ENCODE data around the gene ANGPTL1.

ANGPTL1 gene

DNA sequence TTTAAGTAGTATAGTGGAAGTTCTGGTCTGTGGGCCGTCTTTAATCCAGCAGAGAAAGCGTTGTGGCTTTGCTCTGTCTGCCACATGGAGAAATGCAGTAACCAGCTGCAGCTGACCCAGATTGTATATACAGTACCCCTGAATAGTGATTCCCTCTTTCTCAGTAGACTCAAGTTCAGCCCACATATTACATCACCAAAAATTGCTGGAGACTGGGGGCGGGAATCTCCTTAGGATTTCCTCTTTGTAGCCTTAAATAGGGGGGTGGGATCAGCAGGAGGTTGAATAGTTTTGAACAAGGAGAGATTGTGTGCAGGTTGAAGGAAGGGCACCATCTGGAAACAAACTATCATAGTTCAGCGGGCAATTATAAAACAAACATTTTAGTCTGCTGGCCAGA is at the start of gene ANGPTL1:
Gene ANGPTL1 (minus strand): TSS at position 134 of the 400 bp plus-strand sequence. CDS start 5,301 bp downstream, outside the sequence.
- DNase-seq = no peak

- no peak for DNase-seq
Measured at GRCh38 chr1:178919581-178919980, 48.7 kb upstream of the ANGPTL1 start.

DNA sequence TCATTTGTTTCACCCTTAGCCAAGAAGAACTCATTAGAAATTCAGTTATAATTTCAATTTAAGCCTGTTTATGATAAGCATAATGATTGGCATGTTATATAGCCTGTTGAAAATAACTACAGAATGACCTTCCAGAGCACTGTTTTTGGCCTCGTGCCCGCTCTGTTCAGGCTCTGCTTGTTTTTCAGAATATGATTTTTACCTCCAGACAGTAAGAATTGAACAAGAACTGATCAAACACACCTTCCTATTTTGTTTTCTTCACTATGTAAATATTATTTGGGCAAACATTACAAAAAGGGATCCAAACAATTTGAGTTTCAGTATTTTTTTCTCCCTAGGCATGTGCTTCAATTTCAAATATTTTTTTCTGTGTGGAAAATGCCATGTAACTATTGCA is 48.1 kb upstream of the ANGPTL1 start:
- DNase-seq = no peak

GRCh38 chr1:178918308-178918707 is 47.4 kb upstream of the ANGPTL1 start:
- no peak for DNase-seq

GRCh38 chr1:178916448-178917174 is 45.7 kb upstream of the ANGPTL1 start:
- no peak for DNase-seq

DNA sequence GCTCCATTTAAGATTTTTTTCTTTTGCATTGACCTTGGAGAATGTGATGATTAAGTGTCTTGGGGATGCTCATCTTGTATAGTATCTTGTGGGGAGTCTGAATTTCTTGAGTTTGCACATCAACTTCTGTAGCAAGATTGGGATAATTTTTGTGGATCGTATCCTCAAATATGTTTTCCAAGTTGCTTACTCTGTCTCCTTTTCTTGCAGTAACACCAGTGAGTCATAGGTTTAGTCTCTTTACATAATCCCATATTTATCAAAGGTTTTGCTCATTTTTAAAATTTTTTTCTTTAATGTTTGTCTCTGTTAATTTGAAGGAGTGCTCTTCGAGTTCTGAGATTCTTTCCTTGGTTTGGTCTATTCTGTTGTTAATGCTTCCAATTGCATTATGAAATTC is 41.7 kb upstream of the ANGPTL1 start:
- no peak for DNase-seq

- DNase-seq = no peak
Measured at GRCh38 chr1:178910023-178910422, 39.1 kb upstream of the ANGPTL1 start.

DNA sequence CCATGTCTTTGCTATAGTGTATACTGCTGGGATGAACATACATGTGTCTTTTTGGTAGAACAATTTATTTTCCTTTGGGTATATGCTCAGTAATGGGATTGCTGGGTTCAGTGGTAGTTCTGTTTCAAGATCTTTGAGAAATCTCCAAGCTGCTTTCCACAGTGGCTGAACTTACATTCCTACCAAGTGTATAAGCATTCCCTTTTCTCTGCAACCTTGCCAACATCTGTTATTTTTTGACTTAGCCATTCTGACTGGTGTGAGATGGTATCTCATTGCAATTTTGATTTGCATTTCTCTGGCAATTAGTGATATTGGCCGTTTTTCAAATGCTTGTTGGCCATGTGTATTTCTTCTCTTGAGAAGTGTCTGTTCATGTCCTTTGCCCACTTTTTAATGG is 37.5 kb upstream of the ANGPTL1 start:
- no peak for DNase-seq

- DNase-seq = no peak
Measured at GRCh38 chr1:178901482-178902125, 30.7 kb upstream of the ANGPTL1 start.

- no peak for DNase-seq
Measured at GRCh38 chr1:178899402-178899801, 28.5 kb upstream of the ANGPTL1 start.

DNA sequence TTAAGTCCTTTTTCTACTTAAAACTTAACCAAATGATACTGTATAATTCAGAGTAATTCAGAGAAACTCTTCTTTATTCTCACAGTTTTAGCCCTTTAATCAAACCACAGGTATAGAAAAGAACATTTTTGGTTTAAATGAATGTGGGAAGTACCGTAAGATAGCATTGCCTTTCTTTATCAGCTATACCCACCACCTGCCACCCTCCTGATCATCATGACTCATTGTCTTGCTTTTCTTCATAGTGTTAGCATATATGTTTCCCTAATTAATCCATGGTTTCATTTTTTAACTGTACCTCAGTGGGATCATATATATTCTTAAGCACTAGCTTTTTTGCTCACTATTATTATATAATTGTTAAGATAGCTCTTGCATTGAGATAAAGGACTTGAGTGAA is 27.5 kb upstream of the ANGPTL1 start:
- no peak for DNase-seq

- no peak for DNase-seq
Measured at GRCh38 chr1:178895928-178896327, 25.1 kb upstream of the ANGPTL1 start.

DNA sequence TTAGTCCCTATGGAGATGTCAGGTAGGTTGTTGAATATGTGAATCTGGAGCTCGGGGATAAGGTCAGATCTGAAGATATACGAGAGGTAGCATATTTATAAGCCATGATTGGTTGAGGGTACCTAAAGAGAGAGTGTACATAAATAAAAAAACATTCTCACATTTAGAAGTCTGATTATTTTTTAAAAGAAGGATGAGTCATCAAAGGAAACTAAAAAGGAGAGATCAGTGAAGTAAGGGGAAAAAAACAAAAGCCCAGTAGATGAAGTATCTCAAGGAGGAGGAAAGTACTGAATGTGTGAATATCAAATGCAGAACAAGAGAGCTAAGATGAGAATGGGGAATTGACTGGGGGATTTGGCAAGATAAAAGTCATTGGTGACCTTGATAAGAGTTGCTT is 15.7 kb upstream of the ANGPTL1 start:
- DNase-seq = no peak

GRCh38 chr1:178885869-178886268 is 15.0 kb upstream of the ANGPTL1 start:
- DNase-seq = no peak

DNA sequence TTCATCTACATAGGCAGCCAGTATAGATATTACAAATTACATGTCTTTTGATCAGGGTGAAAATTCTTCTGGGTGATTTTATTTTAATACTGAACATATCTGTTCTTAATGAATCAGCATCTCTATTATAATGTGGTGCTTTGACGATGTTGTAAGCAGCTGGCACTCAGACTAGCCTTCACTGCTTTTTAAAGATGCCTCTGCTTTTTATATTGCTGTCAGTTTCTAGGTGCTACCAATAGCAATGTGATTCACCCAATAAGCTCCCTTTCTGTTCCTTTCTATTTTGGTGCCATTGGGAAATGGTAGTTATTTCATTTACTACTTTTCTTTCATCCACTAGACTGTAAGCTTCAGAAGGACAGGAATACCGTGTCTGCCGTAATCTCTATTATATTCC is 11.1 kb upstream of the ANGPTL1 start:
- no peak for DNase-seq

DNA sequence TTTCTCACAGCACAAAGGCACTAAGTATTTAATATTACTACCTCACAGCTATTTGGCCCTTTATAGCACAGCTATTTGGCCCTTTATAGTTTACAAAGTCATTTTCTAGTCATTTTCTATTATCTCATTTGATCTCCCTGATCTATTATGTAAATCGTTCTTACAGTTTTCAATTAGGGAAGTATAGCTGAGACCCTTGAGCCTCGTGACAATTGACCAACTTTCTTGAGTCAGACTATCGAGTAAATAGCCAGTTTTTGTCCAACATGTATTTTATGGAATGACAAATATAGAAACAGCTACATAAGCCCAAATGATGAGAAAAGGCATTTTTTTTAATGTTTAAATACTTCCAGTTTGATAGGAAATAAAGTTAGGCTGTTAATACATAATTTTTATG is 7.0 kb upstream of the ANGPTL1 start:
- no peak for DNase-seq

- DNase-seq = no peak
Measured at GRCh38 chr1:178875936-178876335, 5.1 kb upstream of the ANGPTL1 start.

- no peak for DNase-seq
Measured at GRCh38 chr1:178874966-178875365, 4.1 kb upstream of the ANGPTL1 start.

GRCh38 chr1:178871551-178872320 is 859 bp upstream of the ANGPTL1 start:
- DNase-seq = no peak

GRCh38 chr1:178870221-178870620 is 656 bp downstream of the ANGPTL1 start:
- no peak for DNase-seq

DNA sequence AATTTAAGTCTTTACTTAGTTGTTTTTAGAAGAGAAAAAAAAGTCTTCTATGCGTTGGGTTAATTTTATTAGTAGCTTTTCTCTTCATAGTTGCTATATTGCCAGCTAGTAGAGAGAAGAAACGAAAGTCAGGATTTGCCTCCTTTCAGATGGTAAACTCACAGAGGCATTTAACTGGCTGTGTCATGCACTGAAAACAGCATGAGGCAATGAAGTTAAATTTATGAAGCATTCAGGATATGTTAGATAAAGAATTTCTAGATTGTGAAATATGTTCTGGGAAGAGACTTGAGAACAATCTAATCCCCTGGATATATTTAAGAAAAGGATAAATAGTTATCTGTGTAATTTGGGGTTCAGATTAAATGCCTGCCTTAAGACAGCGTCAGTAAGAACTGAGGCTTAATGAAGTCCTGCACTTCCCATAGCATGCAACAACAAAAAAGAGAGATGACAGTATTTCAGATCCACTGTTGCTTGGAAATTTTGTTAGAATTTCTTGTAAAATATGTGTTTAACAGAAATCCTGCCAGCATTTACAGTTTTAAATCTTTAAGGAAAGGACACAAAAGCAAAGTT is 1.7 kb downstream of the ANGPTL1 start:
- no peak for DNase-seq

DNA sequence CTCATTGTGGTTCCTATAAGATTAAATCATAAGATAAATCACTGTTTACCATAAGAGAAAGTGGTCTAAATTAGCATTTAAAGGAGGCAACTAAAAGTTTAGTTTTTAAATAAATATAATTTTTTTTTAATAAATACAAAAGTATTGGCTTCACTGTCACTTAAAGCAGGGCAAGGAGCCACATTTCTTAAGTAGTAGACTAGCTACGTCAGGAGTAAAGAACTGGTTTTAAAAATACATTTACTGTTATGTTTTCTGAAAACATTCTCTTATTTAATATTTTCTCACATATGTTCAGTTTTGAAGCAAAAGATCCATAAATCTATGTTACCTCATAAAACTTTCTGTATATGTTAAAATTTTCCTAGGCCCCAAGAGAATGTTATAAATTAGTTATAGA is 2.2 kb downstream of the ANGPTL1 start:
- no peak for DNase-seq

- no peak for DNase-seq
Measured at GRCh38 chr1:178867670-178868069, 3.2 kb downstream of the ANGPTL1 start.

DNA sequence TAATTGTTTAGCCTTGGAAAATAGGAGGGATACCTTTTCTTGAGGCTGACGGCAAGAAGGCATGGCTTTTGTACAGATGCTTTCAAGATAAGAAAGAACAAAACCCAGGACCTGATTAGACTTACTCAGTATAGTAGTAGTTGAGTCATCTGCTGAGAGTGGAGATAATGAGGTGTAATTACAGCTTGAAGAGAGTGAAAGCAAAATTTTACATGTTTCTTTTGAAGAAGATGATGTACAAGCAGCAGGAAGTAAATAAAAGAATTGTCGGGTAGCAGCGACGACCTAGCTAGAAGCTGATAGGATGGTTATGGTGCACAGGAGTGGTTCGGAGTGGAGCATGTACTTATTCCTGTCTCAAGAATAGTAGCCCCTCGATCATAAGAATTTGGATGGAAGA is 6.6 kb downstream of the ANGPTL1 start:
- no peak for DNase-seq
